H9 (cell line): ENCODE data around the gene ARPIN. TPM values are rescaled to one million over a fixed set of nuclear protein-coding genes. Genes with fewer than 3 reads are reported as not detected.

ENCODE experiments used
- DNase-seq: peaks from one replicate; pipeline ENCODE4 v3.0.0-alpha.2; 2017
- H2AFZ ChIP-seq: one replicate; pipeline ENCODE4 v1.6.1; 2013; ENCODE audit warnings: mild to moderate bottlenecking, low read length, control low read depth, moderate library complexity
- H2AK5ac ChIP-seq: 2 replicates; pipeline ENCODE4 v1.6.1; 2013; ENCODE audit warnings: low read length, control low read depth, mixed read lengths; ENCODE audit not compliant: insufficient read length
- H2BK120ac ChIP-seq: one replicate; pipeline ENCODE4 v1.6.1; 2013; ENCODE audit warnings: low read depth, mild to moderate bottlenecking, low read length, control low read depth, inconsistent platforms; ENCODE audit not compliant: poor library complexity, severe bottlenecking
- H2BK12ac ChIP-seq: 2 replicates; pipeline ENCODE4 v1.6.1; 2013; ENCODE audit warnings: low read length, control low read depth, mixed read lengths, low read depth; ENCODE audit not compliant: insufficient read length
- H2BK15ac ChIP-seq: 2 replicates; pipeline ENCODE4 v1.6.1; 2013; ENCODE audit warnings: low read depth, low read length, control low read depth
- H2BK20ac ChIP-seq: one replicate; pipeline ENCODE4 v1.6.1; 2013; ENCODE audit warnings: low read depth, mild to moderate bottlenecking, low read length, control low read depth, inconsistent platforms; ENCODE audit not compliant: poor library complexity, severe bottlenecking
- H2BK5ac ChIP-seq: 2 replicates; pipeline ENCODE4 v1.6.1; 2013; ENCODE audit warnings: low read length, control low read depth, mixed read lengths; ENCODE audit not compliant: insufficient read length
- H3K14ac ChIP-seq: 2 replicates; pipeline ENCODE4 v1.6.1; 2013; ENCODE audit warnings: low read length, control low read depth; ENCODE audit not compliant: insufficient read depth
- H3K18ac ChIP-seq: 2 replicates; pipeline ENCODE4 v1.6.1; 2013; ENCODE audit warnings: low read depth, mild to moderate bottlenecking, mixed read lengths, low read length, control low read depth; ENCODE audit not compliant: insufficient read length
- H3K23ac ChIP-seq: 2 replicates; pipeline ENCODE4 v1.6.1; 2013; ENCODE audit warnings: low read length, control low read depth, mixed read lengths, low read depth; ENCODE audit not compliant: insufficient read length
- H3K23me2 ChIP-seq: 2 replicates; pipeline ENCODE4 v1.6.1; 2013; ENCODE audit warnings: low read depth, mild to moderate bottlenecking, mixed read lengths, low read length, control low read depth; ENCODE audit not compliant: insufficient read length, poor library complexity, severe bottlenecking
- H3K27ac ChIP-seq: 2 replicates; pipeline ENCODE4 v1.5.1; 2013; ENCODE audit warnings: low read length, control low read depth, mixed read lengths, low read depth; ENCODE audit not compliant: insufficient read length
- H3K27me3 ChIP-seq: 2 replicates; pipeline ENCODE4 v1.6.1; 2013; ENCODE audit warnings: low read length, control low read depth, inconsistent platforms; ENCODE audit not compliant: insufficient read depth
- H3K4ac ChIP-seq: 2 replicates; pipeline ENCODE4 v1.6.1; 2013; ENCODE audit warnings: low read depth, mild to moderate bottlenecking, control low read depth, inconsistent platforms, low read length, moderate library complexity
- H3K4me1 ChIP-seq: 2 replicates; pipeline ENCODE4 v1.6.1; 2013; ENCODE audit warnings: low read length, control low read depth, inconsistent platforms; ENCODE audit not compliant: insufficient read depth
- H3K4me2 ChIP-seq: 2 replicates; pipeline ENCODE4 v1.6.1; 2013; ENCODE audit warnings: low read length, control low read depth, mixed read lengths; ENCODE audit not compliant: insufficient read length, insufficient read depth
- H3K56ac ChIP-seq: 2 replicates; pipeline ENCODE4 v1.6.1; 2013; ENCODE audit warnings: low read depth, mild to moderate bottlenecking, mixed read lengths, low read length, control low read depth; ENCODE audit not compliant: insufficient read length
- H3K79me1 ChIP-seq: 2 replicates; pipeline ENCODE4 v1.6.1; 2013; ENCODE audit warnings: low read depth, mild to moderate bottlenecking, moderate library complexity, low read length, control low read depth, inconsistent platforms; ENCODE audit not compliant: insufficient read depth, poor library complexity, severe bottlenecking
- H3K79me2 ChIP-seq: 2 replicates; pipeline ENCODE4 v1.6.1; 2013; ENCODE audit warnings: low read length, control low read depth, inconsistent platforms; ENCODE audit not compliant: insufficient read depth
- H3K9ac ChIP-seq: 2 replicates; pipeline ENCODE4 v1.6.1; 2013; ENCODE audit warnings: low read length, control low read depth, mixed read lengths; ENCODE audit not compliant: insufficient read length; ENCODE audit errors: extremely low read depth
- H3K9me3 ChIP-seq: one replicate; pipeline ENCODE4 v1.6.1; 2013; ENCODE audit warnings: low read depth, low read length, inconsistent platforms; ENCODE audit not compliant: control insufficient read depth
- H3T11ph ChIP-seq: one replicate; pipeline ENCODE4 v1.6.1; 2013; ENCODE audit warnings: mild to moderate bottlenecking, low read length, control low read depth, inconsistent platforms
- H4K20me1 ChIP-seq: one replicate; pipeline ENCODE4 v1.6.1; 2013; ENCODE audit not compliant: control insufficient read depth, insufficient read length, insufficient read depth
- H4K5ac ChIP-seq: 2 replicates; pipeline ENCODE4 v1.6.1; 2013; ENCODE audit warnings: low read depth, mild to moderate bottlenecking, mixed read lengths, low read length, control low read depth; ENCODE audit not compliant: insufficient read length
- H4K8ac ChIP-seq: replicated peaks from 2 replicates; pipeline ENCODE4 v1.6.1; 2013; ENCODE audit warnings: low read length, control low read depth, mixed read lengths, low read depth; ENCODE audit not compliant: insufficient read length
- H4K91ac ChIP-seq: 2 replicates; pipeline ENCODE4 v1.6.1; 2013; ENCODE audit warnings: low read depth, mild to moderate bottlenecking, moderate library complexity, mixed read lengths, low read length, control low read depth; ENCODE audit not compliant: insufficient read length
- H3K27ac Mint-ChIP-seq, 3 experiments: 2 replicates in 2 of 3; 3 replicates in 1 of 3; pipeline ENCODE4 v1.8.0; 2020 to 2021; ENCODE audit warnings: mixed read lengths in 3 of 3, mild to moderate bottlenecking in 1 of 3, moderate library complexity in 1 of 3
- H3K27me3 Mint-ChIP-seq: 2 replicates; pipeline ENCODE4 v1.8.0; 2021; ENCODE audit warnings: low read depth, mild to moderate bottlenecking, moderate library complexity, mixed read lengths
- H3K36me3 Mint-ChIP-seq, 3 experiments: 2 replicates in 2 of 3; 3 replicates in 1 of 3; pipeline ENCODE4 v1.8.0; 2020 to 2021; ENCODE audit warnings: low read depth in 3 of 3, mixed read lengths in 3 of 3; ENCODE audit not compliant: insufficient read depth in 1 of 3
- H3K4me1 Mint-ChIP-seq, 2 experiments: 2 replicates each; pipeline ENCODE4 v1.8.0; 2020; ENCODE audit warnings: mixed read lengths in 2 of 2
- H3K4me3 Mint-ChIP-seq, 2 experiments: 2 replicates in 1 of 2; 3 replicates in 1 of 2; pipeline ENCODE4 v1.8.0; 2020 to 2021; ENCODE audit warnings: mild to moderate bottlenecking in 2 of 2, mixed read lengths in 2 of 2, moderate library complexity in 1 of 2
- H3K9me3 Mint-ChIP-seq, 2 experiments: 2 replicates in 1 of 2; 3 replicates in 1 of 2; pipeline ENCODE4 v1.8.0; 2020; ENCODE audit warnings: mild to moderate bottlenecking in 2 of 2, mixed read lengths in 2 of 2, moderate library complexity in 1 of 2
- CTCF ChIP-seq: fragments of 200-600 bp; sonication (generic); conservative IDR thresholded peaks from 3 replicates; pipeline ENCODE4 v1.8.0; 2021; ENCODE audit warnings: antibody characterized with exemption, mild to moderate bottlenecking
- WGBS: extraction: QIAGEN DNeasy Blood & Tissue Kit; methylation state at CpG from one replicate; pipeline ENCODE4 v1.1.7; 2013; ENCODE audit warnings: missing lambda C conversion rate, low lambda C conversion rate, mixed read lengths; ENCODE audit not compliant: insufficient read length; ENCODE audit errors: extremely low coverage; 5-methylcytosine and 5-hydroxymethylcytosine counted together
- total RNA-seq: library from RNA; stranded (reverse); gene quantifications from 2 replicates; pipeline ENCODE4 v1.2.1, GENCODE V29; 2021

Gene ARPIN
- total RNA-seq, 1 experiment from 2014 or later = 6.4 TPM

- Histone ChIP-seq H3K23me2 (no peaks in the 10 kb centered on the region), H2BK120ac (no peak overlapping the region), H3T11ph (no peak overlapping the region), H2AK5ac (no peak overlapping the region), H2BK15ac (no peak overlapping the region), H4K5ac (no peak overlapping the region), H3K4ac (no peak overlapping the region), H2AFZ (no peak overlapping the region), H3K4me2 (no peak overlapping the region), H3K4me1 (no peaks in the 10 kb centered on the region), H2BK20ac (no peak overlapping the region), H3K27ac (no peak overlapping the region), H3K18ac (no peak overlapping the region), H4K91ac (no peak overlapping the region), H4K20me1 (no peaks in the 10 kb centered on the region), H3K23ac (no peak overlapping the region), H3K56ac (no peak overlapping the region), H4K8ac (no peak overlapping the region), H2BK5ac (no peak overlapping the region), H3K14ac (no peak overlapping the region), H2BK12ac (no peak overlapping the region), H3K9me3 (no peaks in the 10 kb centered on the region), H3K79me1 (no peaks in the 10 kb centered on the region), H3K9ac (no peak overlapping the region), H3K79me2 (no peaks in the 10 kb centered on the region), H3K27me3 (no peaks in the 10 kb centered on the region)
- Mint-ChIP-seq H3K4me1 (no peaks in the 10 kb centered on the region), H3K4me3 (no peak overlapping the region), H3K27ac (no peak overlapping the region), H3K36me3 (no peaks in the 10 kb centered on the region), H3K27me3 (peaks cover 6% of the 10 kb centered on the region), H3K9me3 (no peaks in the 10 kb centered on the region)
- DNase-seq = no peak
- no peak for TF ChIP-seq CTCF
- WGBS = no CpG with 5 or more reads among the region's 8 CpGs
Observed at GRCh38 chr15:89936051-89936785, 23.5 kb upstream of the ARPIN start.
